Endothelial cell (in vitro differentiated cells): Measurements from ENCODE around the gene NXNL2. TPM values are rescaled to one million over a fixed set of nuclear protein-coding genes. Genes with fewer than 3 reads are reported as not detected.

Source experiments
- DNase-seq: peaks from one replicate; pipeline ENCODE4 v3.0.0; 2021; ENCODE audit warnings: low spot score
- H3K27ac Mint-ChIP-seq: one replicate; pipeline ENCODE4 v1.8.0; 2021; ENCODE audit warnings: mixed read lengths, inconsistent platforms; ENCODE audit not compliant: unreplicated experiment
- H3K27me3 Mint-ChIP-seq: one replicate; pipeline ENCODE4 v1.8.0; 2021; ENCODE audit warnings: mild to moderate bottlenecking, moderate library complexity, mixed read lengths, inconsistent platforms; ENCODE audit not compliant: unreplicated experiment
- H3K36me3 Mint-ChIP-seq: one replicate; pipeline ENCODE4 v1.8.0; 2021; ENCODE audit warnings: mild to moderate bottlenecking, low read depth, mixed read lengths, inconsistent platforms; ENCODE audit not compliant: unreplicated experiment
- H3K4me1 Mint-ChIP-seq: one replicate; pipeline ENCODE4 v1.8.0; 2021; ENCODE audit warnings: mild to moderate bottlenecking, mixed read lengths, inconsistent platforms; ENCODE audit not compliant: unreplicated experiment
- H3K4me3 Mint-ChIP-seq: one replicate; pipeline ENCODE4 v1.8.0; 2021; ENCODE audit warnings: mild to moderate bottlenecking, mixed read lengths, inconsistent platforms; ENCODE audit not compliant: unreplicated experiment
- H3K9me3 Mint-ChIP-seq: one replicate; pipeline ENCODE4 v1.8.0; 2021; ENCODE audit warnings: mixed read lengths, inconsistent platforms; ENCODE audit not compliant: unreplicated experiment
- total RNA-seq: library from RNA; stranded (reverse); fragmentation: NEBNext Ultra II Directional; extraction: Animal tissue kit (Norgen Biotek cat#: 25700); gene quantifications from one replicate; pipeline ENCODE4 v1.2.1, GENCODE V29; 2021; ENCODE audit not compliant: unreplicated experiment
- TF ChIP-seq, protein P1 (sequence below): fragments of 200-600 bp; sonication (generic); IDR thresholded peaks from one replicate; pipeline ENCODE4 v1.5.0; 2021; ENCODE audit warnings: antibody characterized with exemption; ENCODE audit not compliant: unreplicated experiment

Gene NXNL2
- total RNA-seq, 1 donor from 2014 or later = not detected

DNA sequence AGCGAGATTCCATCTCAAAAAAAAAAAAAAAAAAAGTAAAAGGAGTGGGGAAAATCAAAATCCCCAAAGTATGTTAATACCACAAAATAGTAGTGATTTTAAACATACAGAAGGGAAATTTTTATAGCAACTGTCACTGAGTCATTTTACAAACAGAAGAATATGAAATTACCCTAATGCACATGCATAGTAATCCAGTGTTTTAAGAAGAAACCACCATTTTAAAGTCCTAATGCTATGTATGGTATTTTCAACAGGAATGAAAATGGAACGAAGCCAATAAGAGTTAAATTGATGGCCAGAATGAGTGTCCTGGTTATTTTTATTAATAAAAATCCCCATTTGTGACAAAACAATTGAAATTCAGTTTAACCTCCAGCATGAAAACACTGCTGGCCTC, 26.7 kb upstream of the NXNL2 start:
- Mint-ChIP-seq H3K4me3 (no peak overlapping the region), H3K9me3 (no peaks in the 10 kb centered on the region), H3K36me3 (no peaks in the 10 kb centered on the region), H3K27ac (no peak overlapping the region), H3K27me3 (peaks cover 4% of the 10 kb centered on the region), H3K4me1 (no peaks in the 10 kb centered on the region)
- no peak for DNase-seq
- TF ChIP-seq, protein P1, sequence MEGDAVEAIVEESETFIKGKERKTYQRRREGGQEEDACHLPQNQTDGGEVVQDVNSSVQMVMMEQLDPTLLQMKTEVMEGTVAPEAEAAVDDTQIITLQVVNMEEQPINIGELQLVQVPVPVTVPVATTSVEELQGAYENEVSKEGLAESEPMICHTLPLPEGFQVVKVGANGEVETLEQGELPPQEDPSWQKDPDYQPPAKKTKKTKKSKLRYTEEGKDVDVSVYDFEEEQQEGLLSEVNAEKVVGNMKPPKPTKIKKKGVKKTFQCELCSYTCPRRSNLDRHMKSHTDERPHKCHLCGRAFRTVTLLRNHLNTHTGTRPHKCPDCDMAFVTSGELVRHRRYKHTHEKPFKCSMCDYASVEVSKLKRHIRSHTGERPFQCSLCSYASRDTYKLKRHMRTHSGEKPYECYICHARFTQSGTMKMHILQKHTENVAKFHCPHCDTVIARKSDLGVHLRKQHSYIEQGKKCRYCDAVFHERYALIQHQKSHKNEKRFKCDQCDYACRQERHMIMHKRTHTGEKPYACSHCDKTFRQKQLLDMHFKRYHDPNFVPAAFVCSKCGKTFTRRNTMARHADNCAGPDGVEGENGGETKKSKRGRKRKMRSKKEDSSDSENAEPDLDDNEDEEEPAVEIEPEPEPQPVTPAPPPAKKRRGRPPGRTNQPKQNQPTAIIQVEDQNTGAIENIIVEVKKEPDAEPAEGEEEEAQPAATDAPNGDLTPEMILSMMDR = no peak

DNA sequence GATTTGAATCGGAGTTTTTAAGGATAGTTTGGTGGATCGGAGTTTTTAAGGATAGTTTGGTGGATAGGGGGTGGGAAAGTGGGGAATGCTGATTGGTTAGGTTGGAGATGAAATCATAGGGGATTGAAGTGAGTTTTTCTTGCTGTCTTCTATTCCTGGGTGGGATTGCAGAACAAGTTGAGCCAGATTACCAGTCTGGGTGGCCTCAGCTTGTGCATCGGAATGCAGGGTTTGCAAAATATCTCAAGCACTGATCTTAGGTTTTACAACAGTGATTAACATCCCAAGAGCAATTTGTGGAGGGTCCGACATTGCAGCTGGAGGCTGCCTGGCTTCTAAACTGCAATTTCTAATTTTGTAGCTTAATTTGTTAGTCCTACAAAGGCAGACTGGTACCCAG, 23.1 kb upstream of the NXNL2 start:
- no peaks in the 10 kb centered on the region for H3K36me3 Mint-ChIP-seq
- no peaks in the 10 kb centered on the region for H3K4me1 Mint-ChIP-seq
- no peak overlapping the region for H3K4me3 Mint-ChIP-seq
- no peak for DNase-seq
- TF ChIP-seq, protein P1 = no peak
- peaks cover 3% of the 10 kb centered on the region for H3K27me3 Mint-ChIP-seq
- H3K9me3 Mint-ChIP-seq = no peaks in the 10 kb centered on the region
- H3K27ac Mint-ChIP-seq = no peak overlapping the region

DNA sequence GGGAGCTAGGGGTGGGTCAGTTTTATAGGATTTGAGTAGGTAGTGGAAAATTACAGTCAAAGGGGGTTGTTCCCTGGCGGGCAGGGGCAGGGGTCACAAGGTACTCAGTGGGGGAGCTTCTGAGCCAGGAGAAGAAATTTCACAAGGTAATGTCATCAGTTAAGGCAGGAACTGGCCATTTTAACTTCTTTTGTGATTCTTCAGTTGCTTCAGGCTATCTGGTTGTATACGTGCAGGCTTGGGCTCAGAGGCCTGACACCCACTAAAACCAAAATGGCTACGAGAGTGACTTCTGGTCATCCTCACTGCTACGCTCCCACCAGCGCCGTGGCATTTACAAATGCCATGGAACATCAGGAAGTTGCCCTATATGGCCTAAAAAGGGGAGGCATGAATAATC, 20.7 kb upstream of the NXNL2 start:
- DNase-seq = no peak
- Mint-ChIP-seq H3K27ac (no peak overlapping the region), H3K9me3 (no peaks in the 10 kb centered on the region), H3K4me1 (no peaks in the 10 kb centered on the region), H3K36me3 (no peaks in the 10 kb centered on the region), H3K4me3 (no peak overlapping the region), H3K27me3 (peaks cover 3% of the 10 kb centered on the region)
- TF ChIP-seq, protein P1 = no peak

DNA sequence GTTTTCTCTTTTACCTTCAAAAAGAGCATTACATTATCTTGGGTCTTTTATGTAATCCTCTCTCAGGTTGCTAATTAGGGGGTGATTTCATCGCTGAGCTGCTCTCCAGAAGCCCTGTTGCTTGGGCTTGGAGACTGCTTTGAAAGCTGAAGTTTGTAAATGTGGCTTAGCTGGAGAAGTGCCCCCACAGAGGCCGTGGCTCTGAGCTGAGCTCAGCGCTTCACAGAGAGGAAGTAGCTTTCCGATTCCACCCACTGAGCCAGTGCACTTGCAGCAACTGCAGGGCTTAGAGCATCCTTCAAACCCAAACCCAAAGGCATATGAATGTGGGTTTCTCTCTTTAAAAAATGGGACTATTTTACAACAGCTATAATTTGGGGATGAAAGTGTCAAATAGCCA, 13.7 kb upstream of the NXNL2 start:
- Mint-ChIP-seq H3K36me3 (no peaks in the 10 kb centered on the region), H3K4me1 (peaks cover 7% of the 10 kb centered on the region), H3K27ac (no peak overlapping the region), H3K9me3 (no peaks in the 10 kb centered on the region), H3K4me3 (no peak overlapping the region), H3K27me3 (peaks cover 2% of the 10 kb centered on the region)
- TF ChIP-seq, protein P1 = no peak
- no peak for DNase-seq

DNA sequence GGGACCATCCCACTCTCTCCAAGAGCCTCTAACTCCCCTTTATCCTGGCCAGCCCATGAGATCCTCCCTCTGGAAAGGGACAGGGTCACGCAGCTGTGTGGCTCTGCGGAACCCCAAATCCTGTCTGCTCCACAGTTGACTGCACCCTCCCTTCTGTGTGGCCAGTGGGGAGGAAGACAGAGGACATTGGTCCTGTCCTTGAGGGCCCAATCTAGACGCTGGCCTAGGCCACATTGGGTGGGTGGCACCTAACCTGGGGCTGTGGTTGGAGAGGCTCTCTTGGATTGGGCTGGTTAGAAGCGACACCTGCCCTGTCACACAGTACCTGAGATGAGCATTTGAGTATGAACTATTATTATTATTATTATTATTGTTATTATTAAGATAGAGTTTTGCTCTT, 12.6 kb upstream of the NXNL2 start:
- H3K27ac Mint-ChIP-seq = no peak overlapping the region
- peaks cover 2% of the 10 kb centered on the region for H3K27me3 Mint-ChIP-seq
- H3K4me1 Mint-ChIP-seq = peaks cover 7% of the 10 kb centered on the region
- H3K9me3 Mint-ChIP-seq = no peaks in the 10 kb centered on the region
- no peaks in the 10 kb centered on the region for H3K36me3 Mint-ChIP-seq
- DNase-seq = no peak
- TF ChIP-seq, protein P1 = no peak
- no peak overlapping the region for H3K4me3 Mint-ChIP-seq
